Anterior cingulate cortex (tissue), 58 donors: ENCODE results near the gene CWC22.
"Not testable (repeated sequence)": the region's sequence is repeated elsewhere in the genome, so short reads cannot be mapped to it uniquely, and the experiment has no call there.

Experiments used
- DNase-seq, 58 donors: peaks; one replicate each; lab custom pipeline; 2025; lab: John Stamatoyannopoulos, UW

CWC22 gene

DNA sequence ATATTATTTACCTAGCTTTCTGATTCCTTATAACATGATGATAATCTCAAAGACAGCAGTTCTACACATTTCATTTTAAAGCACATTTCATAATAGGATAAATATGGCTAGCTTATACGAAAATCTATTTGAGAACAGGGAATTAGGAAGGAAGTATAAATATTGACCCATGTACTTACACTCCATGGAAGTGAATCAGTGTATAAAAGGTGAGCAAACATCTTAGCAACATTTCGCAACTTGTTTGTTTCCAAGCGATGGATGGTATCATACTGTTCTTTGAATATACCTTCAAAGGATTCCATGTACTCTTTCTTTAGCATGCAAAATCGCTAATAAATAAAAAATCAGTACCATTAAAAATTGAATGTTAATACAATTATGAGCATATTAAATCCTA lies 53.1 kb downstream of the CWC22 start:
- DNase-seq = no peak

GRCh38 chr2:179953359-179953758 lies 53.7 kb downstream of the CWC22 start:
- DNase-seq = no peak

DNA sequence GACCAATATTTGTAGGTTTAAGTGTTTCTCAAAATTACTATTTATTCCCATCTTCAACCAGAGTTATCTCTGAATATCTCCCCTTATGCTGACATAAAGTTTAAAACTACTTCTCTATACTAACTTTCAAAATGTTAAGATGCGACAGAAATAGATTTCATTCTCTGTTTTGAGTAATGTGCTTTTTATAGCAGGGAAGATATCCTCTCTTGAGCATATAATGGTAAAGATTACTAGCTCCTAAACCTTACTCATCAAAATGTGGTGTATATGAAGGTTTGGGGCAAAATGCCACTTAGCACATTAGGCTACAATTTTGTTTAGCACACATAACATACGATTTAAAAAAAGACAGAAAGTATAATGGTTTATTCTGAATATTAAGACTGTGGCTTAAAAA lies 54.4 kb downstream of the CWC22 start:
- no peak for DNase-seq

DNA sequence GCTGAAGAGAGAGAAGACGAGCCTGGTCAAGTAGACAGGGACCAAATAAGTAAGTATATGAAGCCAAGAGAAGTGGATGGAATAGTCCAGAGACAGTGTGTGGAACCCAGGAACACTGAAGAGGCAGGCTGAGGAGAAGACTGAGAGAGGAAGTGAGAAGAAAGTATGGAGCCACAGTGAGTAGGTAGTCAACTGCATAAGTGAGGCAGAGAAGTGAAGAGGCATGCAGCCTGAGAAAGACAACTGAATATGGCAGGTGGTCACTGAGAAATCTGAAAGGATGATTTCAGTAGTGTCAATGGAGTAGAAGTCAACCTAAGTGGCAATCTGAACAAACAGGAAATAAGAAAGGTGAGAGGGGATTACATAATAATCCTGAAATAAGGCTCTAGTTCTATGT lies 55.4 kb downstream of the CWC22 start:
- no peak for DNase-seq

DNA sequence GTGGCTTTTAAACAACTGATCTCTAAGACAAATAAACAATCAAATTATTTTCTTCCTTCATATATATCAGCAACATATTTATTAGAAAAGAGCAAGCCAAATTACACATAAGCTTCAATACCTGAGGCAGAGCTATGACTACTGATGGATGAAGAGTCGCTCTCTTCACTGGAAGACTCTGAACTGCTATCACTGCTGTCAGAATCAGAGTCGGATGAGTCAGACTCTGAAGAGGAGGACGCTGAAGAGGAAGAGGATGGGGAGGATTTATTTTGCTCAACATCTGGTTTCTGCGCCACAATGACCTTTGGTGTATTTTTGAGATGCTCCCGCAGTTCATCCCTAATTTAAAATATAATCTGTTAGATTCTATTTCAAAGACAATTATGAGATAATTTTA lies 56.7 kb downstream of the CWC22 start:
- no peak for DNase-seq

DNA sequence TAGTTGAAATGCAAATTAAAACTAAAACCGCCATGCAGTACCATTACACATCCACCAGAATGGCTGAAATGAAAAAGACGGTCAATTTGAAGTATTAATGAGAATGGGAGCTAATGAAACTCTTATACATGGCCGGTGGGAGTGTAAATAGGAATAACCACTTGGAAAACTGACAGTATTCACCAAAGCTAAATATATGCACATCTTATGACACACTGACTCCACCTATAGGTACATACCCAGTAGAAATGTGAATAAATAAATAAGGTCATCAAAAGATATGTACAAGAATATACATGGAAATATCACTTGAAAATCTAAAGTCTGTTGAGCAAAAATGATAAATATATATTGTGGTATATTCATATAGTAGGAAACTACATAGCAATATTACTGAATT lies 57.7 kb downstream of the CWC22 start:
- DNase-seq = no peak

DNA sequence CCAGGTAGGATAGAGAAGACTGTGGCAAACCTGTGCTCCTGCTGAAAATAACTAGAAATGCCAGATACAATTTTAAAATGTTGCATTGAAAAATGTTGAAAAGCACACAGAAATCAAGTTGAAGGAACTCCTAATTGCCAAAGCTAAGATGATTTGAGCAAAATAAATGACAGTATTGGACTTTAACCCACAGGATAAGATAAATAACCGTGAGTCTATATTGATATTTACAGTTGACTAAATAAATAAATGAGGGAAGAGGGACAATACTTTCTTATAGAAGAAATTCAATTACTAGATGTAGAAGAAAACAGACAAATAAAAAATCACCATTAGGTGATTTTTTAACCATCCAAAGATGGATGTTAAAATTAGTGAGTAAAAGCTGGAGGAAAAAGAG lies 59.0 kb downstream of the CWC22 start:
- DNase-seq = no peak

DNA sequence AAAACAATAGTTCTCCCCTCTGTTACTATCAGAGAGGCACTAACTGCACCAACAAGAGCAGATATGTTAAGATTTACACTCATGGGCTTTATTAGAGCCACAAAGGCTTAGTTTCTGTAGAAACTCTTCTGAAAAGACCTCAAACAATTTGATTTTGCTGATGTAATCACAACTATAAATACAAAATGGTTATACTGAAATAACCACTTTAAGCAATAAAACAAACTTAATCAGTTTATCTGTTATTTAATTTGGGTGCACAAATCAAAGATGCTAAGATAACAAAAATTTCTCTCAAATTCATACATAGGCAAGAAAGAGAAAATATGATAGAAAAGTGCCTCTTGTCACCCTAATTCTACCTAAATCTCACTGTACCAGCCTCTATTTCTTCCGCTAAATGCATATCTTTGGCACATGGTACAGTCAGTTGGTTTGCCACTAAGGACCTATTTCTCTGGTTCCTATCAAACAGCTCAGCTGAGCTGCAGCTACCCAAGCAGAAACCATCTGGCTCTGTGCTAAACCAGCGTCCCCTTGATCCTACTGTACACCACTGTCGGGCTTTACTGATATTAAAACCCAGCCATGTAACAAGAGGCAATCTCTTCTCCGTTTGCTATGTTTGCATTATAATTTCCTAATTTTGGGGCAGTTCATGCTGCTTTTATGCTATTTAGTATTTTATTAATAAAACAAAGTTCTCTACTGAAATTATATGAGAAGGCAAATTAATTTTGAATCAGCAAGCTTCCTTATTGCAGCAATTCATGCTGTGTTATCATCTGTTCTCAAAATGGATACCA lies 60.1 kb downstream of the CWC22 start:
- DNase-seq = no peak

DNA sequence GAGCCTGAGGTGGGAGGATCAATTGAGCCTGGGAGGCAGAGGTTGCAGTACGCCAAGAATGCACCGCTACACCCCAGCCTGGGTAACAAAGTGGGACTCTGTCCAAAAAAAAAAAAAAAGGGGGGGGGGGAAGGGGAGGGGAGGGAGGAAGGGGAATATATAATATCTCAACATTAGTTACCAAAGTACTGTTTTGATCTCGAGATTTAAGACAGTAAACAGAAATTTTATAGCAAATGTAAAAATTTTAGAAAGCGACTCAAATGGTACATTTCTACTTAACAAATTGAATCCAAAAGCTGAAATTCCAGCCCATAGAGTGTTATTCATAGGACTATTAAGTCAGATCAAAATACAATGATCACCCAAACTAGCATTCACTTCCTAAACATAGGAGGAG lies 60.8 kb downstream of the CWC22 start:
- no peak for DNase-seq

DNA sequence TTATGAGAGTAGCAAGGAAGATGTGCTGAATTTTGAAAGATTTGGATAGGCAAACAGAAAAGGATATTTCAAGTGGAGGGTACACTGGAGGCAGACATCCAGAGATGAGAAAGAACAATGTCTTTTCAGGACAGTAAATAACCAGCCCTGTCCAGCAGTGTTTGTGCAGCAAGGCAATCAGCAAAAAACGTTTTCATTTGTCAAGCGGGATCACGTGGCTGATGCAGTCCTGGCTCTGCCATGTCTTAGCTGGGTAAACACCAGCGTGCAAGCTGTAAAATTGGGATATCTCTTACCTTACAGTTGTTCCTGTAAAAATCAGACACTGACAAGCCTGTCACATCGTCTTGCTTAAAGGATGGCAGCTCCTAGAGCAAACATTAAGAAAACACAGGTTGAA lies 67.8 kb downstream of the CWC22 start:
- no peak for DNase-seq

DNA sequence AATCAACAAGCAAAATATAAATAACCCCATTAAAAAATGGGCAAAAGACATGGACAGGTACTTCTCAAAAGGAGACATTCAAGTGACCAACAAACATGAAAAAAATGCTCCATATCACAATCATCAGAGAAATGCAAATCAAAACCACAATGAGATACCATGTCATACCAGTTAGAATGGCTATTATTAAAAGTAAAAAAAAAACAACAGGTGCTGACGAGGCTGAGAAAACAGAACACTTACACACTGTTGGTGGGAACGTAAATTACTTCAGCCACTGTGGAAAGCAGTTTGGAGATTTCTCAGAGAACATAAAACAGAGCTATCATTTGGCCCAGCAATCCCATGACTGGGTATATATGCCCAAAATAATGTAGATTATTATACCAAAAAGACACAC lies 69.1 kb downstream of the CWC22 start:
- no peak for DNase-seq

DNA sequence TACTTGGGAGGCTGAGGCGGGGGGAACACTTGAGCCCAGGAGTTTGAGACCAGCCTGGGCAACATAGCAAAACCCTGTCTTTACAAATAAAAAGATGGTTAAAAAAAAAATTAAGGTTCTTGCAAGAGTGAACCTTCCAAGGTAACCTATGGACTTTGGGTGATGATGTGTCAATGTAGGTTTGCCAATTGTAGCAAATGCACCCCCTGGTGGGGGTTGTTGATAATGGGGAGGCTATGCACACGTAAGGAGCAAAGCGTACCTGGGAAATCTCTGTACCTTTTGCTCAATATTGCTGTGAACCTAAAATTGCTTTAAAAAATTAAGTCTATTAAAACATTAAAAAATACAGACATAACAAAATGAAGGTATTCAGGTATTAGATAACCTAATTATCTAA lies 70.4 kb downstream of the CWC22 start:
- no peak for DNase-seq

DNA sequence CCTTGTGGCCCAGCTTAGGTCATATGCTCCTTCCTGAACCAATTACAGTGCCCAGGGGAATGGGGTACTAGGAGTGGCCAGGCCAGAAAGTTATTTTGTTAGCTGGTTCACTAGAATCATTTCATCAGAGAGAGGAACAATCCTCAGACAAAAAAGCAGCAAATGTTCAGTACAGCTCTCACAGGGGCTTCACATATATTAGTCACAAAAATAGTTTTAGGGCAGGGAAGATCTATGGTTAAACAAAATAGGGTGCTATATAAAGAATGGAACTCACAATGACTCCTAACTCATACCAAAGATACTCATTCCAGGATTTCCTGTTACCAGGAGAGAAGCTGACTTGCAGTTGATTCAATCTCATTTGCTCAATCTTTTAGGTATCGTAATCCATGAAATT lies 71.0 kb downstream of the CWC22 start:
- DNase-seq = no peak

GRCh38 chr2:179932786-179933185 lies 74.3 kb downstream of the CWC22 start:
- peak in 13 of 58 donors; percentile 1 to 20 (median 8) for DNase-seq

GRCh38 chr2:179931502-179931901 lies 75.6 kb downstream of the CWC22 start:
- no peak for DNase-seq

DNA sequence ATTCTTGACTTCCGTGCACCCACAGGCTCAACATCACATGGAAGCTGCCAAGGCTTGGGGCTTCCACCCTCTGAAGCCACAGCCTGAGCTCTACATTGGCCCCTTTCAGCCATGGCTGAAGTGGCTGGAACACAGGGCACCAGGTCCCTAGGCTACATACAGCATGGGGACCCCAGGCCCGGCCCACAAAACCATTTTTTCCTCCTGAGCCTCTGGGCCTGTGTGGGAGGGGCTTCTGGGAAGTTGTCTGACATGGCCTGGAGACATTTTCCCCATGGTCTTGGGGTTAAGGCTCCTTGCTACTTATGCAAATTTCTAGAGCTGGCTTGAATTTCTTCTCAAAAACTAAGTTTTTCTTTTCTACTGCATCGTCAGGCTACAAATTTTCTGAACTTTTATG lies 77.1 kb downstream of the CWC22 start:
- not testable (repeated sequence) for DNase-seq

GRCh38 chr2:179927041-179927440 lies 80.1 kb downstream of the CWC22 start:
- DNase-seq = no peak

- DNase-seq = no peak
Observed at GRCh38 chr2:179925713-179926112, 81.4 kb downstream of the CWC22 start.

GRCh38 chr2:179917272-179917671 lies 89.8 kb downstream of the CWC22 start:
- no peak for DNase-seq

DNA sequence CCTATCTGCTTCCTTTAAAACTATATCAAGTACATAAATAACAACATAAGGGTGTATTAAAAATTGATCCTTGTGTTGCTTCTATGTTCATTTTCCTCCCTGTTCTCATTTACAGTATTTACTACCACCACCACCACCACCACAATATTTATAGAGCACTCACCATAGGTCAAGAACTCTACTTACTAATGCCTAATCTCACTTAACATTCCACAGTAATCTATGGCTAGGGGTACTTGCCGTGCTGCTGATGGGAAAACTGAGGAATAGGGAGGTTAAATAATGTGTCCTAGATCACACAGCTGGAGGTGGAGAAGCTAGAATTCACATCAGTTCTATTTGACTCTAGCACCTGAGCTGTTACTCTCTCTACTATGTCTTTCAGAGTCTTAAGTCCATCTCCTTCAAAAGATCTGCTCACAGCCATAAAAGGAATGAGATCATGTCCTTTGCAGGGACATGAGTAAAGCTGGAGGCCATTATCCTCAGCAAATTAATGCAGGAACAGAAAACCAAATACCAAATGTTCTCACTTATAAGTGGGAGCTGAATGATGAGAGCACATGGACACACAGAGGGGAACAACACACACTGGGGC lies 91.6 kb downstream of the CWC22 start:
- DNase-seq = no peak

DNA sequence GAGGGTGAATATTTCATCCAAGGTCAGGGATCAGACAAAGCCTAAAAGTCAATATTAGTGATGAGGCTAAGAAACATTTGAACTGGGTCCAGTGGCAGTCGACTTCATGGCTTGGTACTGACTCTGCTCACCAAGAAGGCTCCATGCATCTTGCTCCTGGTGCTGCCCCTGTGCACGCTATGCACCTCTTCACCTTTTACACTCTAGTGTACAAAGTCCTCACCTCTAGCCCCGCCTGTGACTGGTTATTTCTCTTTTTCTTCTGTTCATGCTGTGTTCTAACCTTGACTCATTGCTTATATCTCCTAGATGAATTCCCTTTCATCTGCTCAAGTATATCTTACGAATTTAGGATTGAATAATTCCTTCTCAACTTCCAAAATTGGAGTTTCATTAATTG lies 93.3 kb downstream of the CWC22 start:
- DNase-seq = no peak

DNA sequence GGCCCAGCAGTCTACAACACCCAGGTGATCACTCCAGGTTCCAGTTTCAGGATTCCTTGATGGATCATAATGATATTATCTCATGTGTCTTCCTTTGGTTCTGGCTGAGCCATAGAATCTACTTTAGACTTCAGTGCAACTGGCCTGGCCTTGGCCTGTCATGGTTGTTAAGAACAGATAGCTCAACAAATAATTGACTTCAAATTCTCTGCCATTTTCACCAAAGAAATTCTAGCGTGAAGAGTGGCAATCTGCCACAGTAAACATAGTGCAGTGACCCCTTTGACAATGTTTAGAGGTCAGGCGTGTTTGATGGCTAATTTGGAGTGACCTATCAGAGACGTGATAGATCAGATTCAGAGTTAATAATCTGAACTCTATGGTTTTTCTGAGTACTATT lies 95.5 kb downstream of the CWC22 start:
- no peak for DNase-seq

DNA sequence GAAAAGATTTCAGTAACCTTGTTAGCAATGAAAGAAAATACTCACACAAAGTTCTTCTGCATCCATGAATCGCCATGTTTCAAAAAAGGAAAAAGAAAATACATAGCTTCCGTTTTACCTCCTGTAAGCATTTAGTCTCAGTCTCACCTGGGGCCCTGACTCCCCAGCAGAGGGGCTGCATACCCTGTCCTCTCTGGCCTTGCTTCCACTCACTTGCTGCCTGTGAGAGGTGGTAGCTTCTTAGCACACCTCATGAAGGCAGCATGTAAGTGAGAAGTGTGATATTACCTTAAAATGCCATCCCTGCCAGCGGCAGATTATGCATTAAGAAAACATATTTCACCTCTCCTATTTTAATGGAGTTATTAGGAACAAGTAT lies 96.4 kb downstream of the CWC22 start:
- DNase-seq = no peak
